Amniotic stem cell (primary cell): ENCODE results near the gene SVIL.
"Not testable (repeated sequence)": the region's sequence is repeated elsewhere in the genome, so short reads cannot be mapped to it uniquely, and the experiment has no call there.

Experiments used
- DNase-seq: peaks from one replicate; lab custom pipeline; 2025; lab: John Stamatoyannopoulos, UW

Gene SVIL

GRCh38 chr10:29540016-29540415 is 94.8 kb downstream of the SVIL start:
- no peak for DNase-seq

GRCh38 chr10:29539412-29539811 is 95.4 kb downstream of the SVIL start:
- DNase-seq: no peak

- no peak for DNase-seq
Observed at GRCh38 chr10:29537799-29538198, 97.0 kb downstream of the SVIL start.

- not testable (repeated sequence) for DNase-seq
Observed at GRCh38 chr10:29536691-29537090, 98.1 kb downstream of the SVIL start.

GRCh38 chr10:29535778-29536453 is 98.9 kb downstream of the SVIL start:
- no peak for DNase-seq

- DNase-seq: peak; percentile 65
Observed at GRCh38 chr10:29535012-29535777, 99.6 kb downstream of the SVIL start.

- no peak for DNase-seq
Observed at GRCh38 chr10:29534590-29534989, 100.2 kb downstream of the SVIL start.

- no peak for DNase-seq
Observed at GRCh38 chr10:29533696-29534285, 101.0 kb downstream of the SVIL start.

- DNase-seq: no peak
Observed at GRCh38 chr10:29533046-29533445, 101.7 kb downstream of the SVIL start.

GRCh38 chr10:29532256-29532878 is 102.4 kb downstream of the SVIL start:
- no peak for DNase-seq

- no peak for DNase-seq
Observed at GRCh38 chr10:29530112-29530976, 104.4 kb downstream of the SVIL start.

- DNase-seq: no peak
Observed at GRCh38 chr10:29529146-29529545, 105.6 kb downstream of the SVIL start.

- no peak for DNase-seq
Observed at GRCh38 chr10:29525762-29526161, 109.0 kb downstream of the SVIL start.

- no peak for DNase-seq
Observed at GRCh38 chr10:29524720-29525119, 110.1 kb downstream of the SVIL start.

- no peak for DNase-seq
Observed at GRCh38 chr10:29524294-29524693, 110.5 kb downstream of the SVIL start.

- DNase-seq: no peak
Observed at GRCh38 chr10:29522918-29523317, 111.9 kb downstream of the SVIL start.

- DNase-seq: no peak
Observed at GRCh38 chr10:29522061-29522855, 112.5 kb downstream of the SVIL start.

- no peak for DNase-seq
Observed at GRCh38 chr10:29519659-29520058, 115.1 kb downstream of the SVIL start.

GRCh38 chr10:29517352-29517923 is 117.3 kb downstream of the SVIL start:
- DNase-seq: no peak

- not testable (repeated sequence) for DNase-seq
Observed at GRCh38 chr10:29516309-29516932, 118.3 kb downstream of the SVIL start.
